CD14-positive monocyte (primary cell): ENCODE results near the gene CRBN. TPM values are rescaled to one million over a fixed set of nuclear protein-coding genes. Genes with fewer than 3 reads are reported as not detected.

Source experiments
- DNase-seq, 3 donors: peaks; one replicate each; pipeline ENCODE4 v3.0.0-alpha.2; 2011 to 2022
- H2AFZ ChIP-seq: 2 replicates; pipeline ENCODE4 v1.6.0; 2012; ENCODE audit warnings: mild to moderate bottlenecking, low read depth, low read length, inconsistent platforms; ENCODE audit not compliant: insufficient read depth, poor library complexity, severe bottlenecking
- H3K27ac ChIP-seq, 2 donors: 1 replicate in 1 of 2; 2 replicates in 1 of 2; pipeline ENCODE4 v1.5.1; 2012 to 2013; ENCODE audit warnings: low read length in 2 of 2, control low read depth in 1 of 2, inconsistent platforms in 1 of 2, low read depth in 1 of 2, mild to moderate bottlenecking in 1 of 2
- H3K27me3 ChIP-seq, 2 donors: one replicate each; pipeline versions ENCODE4 v1.6.0 to v1.6.1; 2011 to 2013; ENCODE audit warnings: low read length in 2 of 2; ENCODE audit not compliant: control insufficient read depth in 2 of 2, insufficient read depth in 2 of 2
- H3K36me3 ChIP-seq, 2 donors: replicated peaks in 1 of 2; 1 replicate in 1 of 2; 2 replicates in 1 of 2; pipeline versions ENCODE4 v1.5.1 to v1.6.1; 2012 to 2013; ENCODE audit warnings: low read length in 2 of 2, control low read depth in 1 of 2, inconsistent platforms in 1 of 2, mild to moderate bottlenecking in 1 of 2; ENCODE audit not compliant: insufficient read depth in 2 of 2, control insufficient read depth in 1 of 2
- H3K4me1 ChIP-seq, 2 donors: 1 replicate in 1 of 2; 2 replicates in 1 of 2; pipeline versions ENCODE4 v1.5.1 to v1.6.1; 2012 to 2013; ENCODE audit warnings: low read length in 2 of 2, control low read depth in 1 of 2, inconsistent platforms in 1 of 2, mild to moderate bottlenecking in 1 of 2, moderate library complexity in 1 of 2; ENCODE audit not compliant: insufficient read depth in 2 of 2, control insufficient read depth in 1 of 2
- H3K4me2 ChIP-seq: replicated peaks from 2 replicates; pipeline ENCODE3; 2012; ENCODE audit warnings: low read length, moderate library complexity, mild to moderate bottlenecking; ENCODE audit not compliant: poor library complexity, severe bottlenecking; ENCODE audit errors: extremely low read depth
- H3K4me3 ChIP-seq, 3 experiments: fragments of 200-600 bp in 1 of 3; sonication (generic) in 1 of 3; replicated peaks in 1 of 3; 1 replicate in 2 of 3; 2 replicates in 1 of 3; pipeline ENCODE4 v1.5.1; 2011 to 2013; ENCODE audit warnings: low read length in 3 of 3, mild to moderate bottlenecking in 3 of 3, control low read depth in 2 of 3, low read depth in 2 of 3, inconsistent platforms in 1 of 3, moderate library complexity in 1 of 3
- H3K79me2 ChIP-seq: 2 replicates; pipeline ENCODE4 v1.6.0; 2012; ENCODE audit warnings: mild to moderate bottlenecking, control low read depth, inconsistent platforms, low read length, moderate library complexity; ENCODE audit not compliant: insufficient read depth
- H3K9ac ChIP-seq: 2 replicates; pipeline ENCODE4 v1.6.0; 2017; ENCODE audit warnings: low read length, mild to moderate bottlenecking; ENCODE audit not compliant: insufficient read depth, poor library complexity, severe bottlenecking
- H3K9me3 ChIP-seq, 2 donors: replicated peaks in 1 of 2; 1 replicate in 1 of 2; 2 replicates in 1 of 2; pipeline versions ENCODE4 v1.5.1 to v1.6.1; 2012 to 2013; ENCODE audit warnings: low read length in 2 of 2, control low read depth in 1 of 2; ENCODE audit not compliant: control insufficient read depth in 1 of 2, insufficient read depth in 1 of 2
- H4K20me1 ChIP-seq: 2 replicates; pipeline ENCODE4 v1.6.0; 2012; ENCODE audit warnings: mild to moderate bottlenecking, low read length, control low read depth, moderate library complexity; ENCODE audit not compliant: insufficient read depth
- H3K27ac Mint-ChIP-seq, 7 donors: one replicate each; pipeline ENCODE4 v1.8.0; 2020; ENCODE audit warnings: mild to moderate bottlenecking in 7 of 7, mixed read lengths in 7 of 7, moderate library complexity in 6 of 7, inconsistent platforms in 2 of 7
- H3K27me3 Mint-ChIP-seq, 3 donors: one replicate each; pipeline ENCODE4 v1.8.0; 2021 to 2022; ENCODE audit warnings: low read depth in 3 of 3, mild to moderate bottlenecking in 3 of 3, mixed read lengths in 3 of 3, moderate library complexity in 3 of 3, inconsistent platforms in 1 of 3
- H3K36me3 Mint-ChIP-seq, 2 donors: one replicate each; pipeline ENCODE4 v1.8.0; 2020; ENCODE audit warnings: mixed read lengths in 2 of 2, inconsistent platforms in 1 of 2, mild to moderate bottlenecking in 1 of 2
- H3K4me1 Mint-ChIP-seq: one replicate; pipeline ENCODE4 v1.8.0; 2020; ENCODE audit warnings: mild to moderate bottlenecking, mixed read lengths
- H3K4me3 Mint-ChIP-seq, 2 donors: one replicate each; pipeline ENCODE4 v1.8.0; 2020; ENCODE audit warnings: mild to moderate bottlenecking in 2 of 2, mixed read lengths in 2 of 2, moderate library complexity in 1 of 2
- H3K9me3 Mint-ChIP-seq, 7 donors: one replicate each; pipeline ENCODE4 v1.8.0; 2020 to 2022; ENCODE audit warnings: mixed read lengths in 7 of 7, mild to moderate bottlenecking in 6 of 7, moderate library complexity in 6 of 7, inconsistent platforms in 2 of 7
- CTCF ChIP-seq: fragments of 200-600 bp; IDR thresholded peaks from one replicate; pipeline ENCODE4 v1.8.0; 2022; ENCODE audit warnings: antibody characterized with exemption, mild to moderate bottlenecking
- WGBS: methylation state at CpG from one replicate; pipeline ENCODE4 v1.1.5; 2013; ENCODE audit warnings: missing lambda C conversion rate; ENCODE audit not compliant: insufficient coverage; 5-methylcytosine and 5-hydroxymethylcytosine counted together
- intact Hi-C, 2 donors: fragments of 100-400 bp; cut with micrococcal nuclease; formaldehyde crosslinking; loops; one replicate each; pipeline versions ENCODE4 v1.15.0 to v1.15.1; 2023
- polyA plus RNA-seq, 3 donors: library from polyadenylated mRNA; depleted of rRNA in 1 of 3; unstranded in 2 of 3; stranded (reverse) in 1 of 3; fragments of 300-500 nt in 2 of 3; fragments of >200 nt in 1 of 3; fragmentation: Illumina TruSeq in 2 of 3; gene quantifications; 1 replicate in 2 of 3; 2 replicates in 1 of 3; pipeline ENCODE4 v1.2.3, GENCODE V29; 2012 to 2021

The CRBN gene
- polyA plus RNA-seq, 3 donors = 53.1 to 98.3 (median 96.1) TPM

GRCh38 chr3:3113042-3113709, 66.3 kb downstream of the CRBN start:
- Histone ChIP-seq H3K79me2 (no peaks in the 10 kb centered on the region), H3K36me3 (no peaks in the 10 kb centered on the region), H3K27ac (no peak overlapping the region), H2AFZ (no peak overlapping the region), H3K4me1 (no peaks in the 10 kb centered on the region), H3K4me2 (no peak overlapping the region), H3K4me3 (no peak overlapping the region), H3K9ac (no peak overlapping the region), H3K9me3 (no peaks in the 10 kb centered on the region), H3K27me3 (no peaks in the 10 kb centered on the region), H4K20me1 (no peaks in the 10 kb centered on the region)
- no peak overlapping the region for H3K27ac Mint-ChIP-seq
- H3K9me3 Mint-ChIP-seq = peaks cover 0 to 3% (median 0%) of the 10 kb centered on the region in 7 donors
- H3K27me3 Mint-ChIP-seq = peaks cover 0 to 2% (median 2%) of the 10 kb centered on the region in 3 donors
- H3K36me3 Mint-ChIP-seq = no peaks in the 10 kb centered on the region
- DNase-seq = no peak
- no peak for TF ChIP-seq CTCF
- H3K4me3 Mint-ChIP-seq = no peak overlapping the region
- no CpG with 5 or more reads among the region's 4 CpGs for WGBS
- intact Hi-C loops = no loop called here
- peaks cover 5% of the 10 kb centered on the region for H3K4me1 Mint-ChIP-seq

- Histone ChIP-seq H3K36me3 (no peaks in the 10 kb centered on the region), H3K9me3 (no peaks in the 10 kb centered on the region), H3K27me3 (no peaks in the 10 kb centered on the region), H3K4me2 (no peak overlapping the region), H2AFZ (no peak overlapping the region), H3K79me2 (no peaks in the 10 kb centered on the region), H3K4me1 (no peaks in the 10 kb centered on the region), H3K9ac (no peak overlapping the region), H3K27ac (no peak overlapping the region), H3K4me3 (no peak overlapping the region), H4K20me1 (no peaks in the 10 kb centered on the region)
- TF ChIP-seq CTCF = no peak
- intact Hi-C loops = no loop called here
- peaks cover 0 to 3% (median 0%) of the 10 kb centered on the region in 7 donors for H3K9me3 Mint-ChIP-seq
- 89% methylated on average over 5 of the region's 7 CpGs for WGBS
- peaks cover 2 to 3% (median 2%) of the 10 kb centered on the region in 3 donors for H3K27me3 Mint-ChIP-seq
- peak overlapping the region in 4 of 7 donors; percentile 1 to 65 (median 10) for H3K27ac Mint-ChIP-seq
- H3K4me1 Mint-ChIP-seq = peaks cover 5% of the 10 kb centered on the region
- H3K4me3 Mint-ChIP-seq = no peak overlapping the region
- no peak for DNase-seq
- H3K36me3 Mint-ChIP-seq = no peaks in the 10 kb centered on the region
Observed at GRCh38 chr3:3110749-3111361, 68.6 kb downstream of the CRBN start.
